ENCODE data around the gene DST. TPM values are rescaled to one million over a fixed set of nuclear protein-coding genes. Genes with fewer than 3 reads are reported as not detected.

Gene DST
- total and polyA plus RNA-seq, 2 donors (not counting 1 experiment from before 2014, with no cell fraction given), result 1.5 to 1.9 TPM

DNA sequence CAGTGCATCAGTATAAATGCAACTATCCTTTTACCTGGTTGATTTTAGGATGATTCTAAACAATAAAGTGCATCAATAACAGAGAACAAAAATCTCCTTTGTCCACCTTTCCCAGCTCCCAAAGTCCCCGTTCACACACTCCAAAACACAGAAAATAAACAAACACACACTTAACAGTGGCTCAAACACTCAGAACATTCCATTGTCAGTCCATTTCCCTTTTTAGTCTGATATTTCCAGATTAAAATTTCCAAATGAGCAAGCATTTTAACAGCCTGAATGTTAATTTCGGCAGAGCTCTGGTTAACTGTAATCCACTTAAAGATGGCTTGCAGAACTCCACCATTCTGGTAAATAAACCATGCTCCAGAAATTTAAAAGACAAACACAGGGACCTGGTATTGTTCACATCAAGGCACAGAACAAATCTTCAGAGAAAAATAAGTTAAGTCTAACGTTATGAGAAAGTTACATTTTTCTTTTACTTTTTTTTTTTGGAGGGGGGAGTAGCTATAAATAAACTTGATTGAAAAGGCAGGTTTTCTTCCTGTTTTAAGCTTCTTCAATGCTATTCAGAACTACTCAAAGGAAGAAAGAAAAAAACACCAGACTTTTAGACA is 100.8 kb downstream of the DST start:
- peaks cover 0 to 4% (median 0%) of the 10 kb centered on the region in 4 experiments for H3K27me3 ChIP-seq (replicated peaks in 1 of 4; ENCODE audit: control extremely low read depth in 1 of 4, control insufficient read depth in 3 of 4, insufficient read depth in 4 of 4, low read length in 3 of 4)
- H3K4me3 ChIP-seq (ENCODE audit: control extremely low read depth in 1 of 5, extremely low read depth in 1 of 5, insufficient read depth in 1 of 5, low read depth in 2 of 5, low read length in 4 of 5), result peak overlapping the region in 4 of 5 experiments; percentile 58 to 66 (median 64)
- H2AFZ ChIP-seq (ENCODE audit: insufficient read depth, low read depth, low read length, poor library complexity, severe bottlenecking), result peak overlapping the region; percentile 80
- peaks cover 9 to 19% of the 10 kb centered on the region in 2 donors for H3K4me1 ChIP-seq (ENCODE audit: control insufficient read depth in 2 of 2, insufficient read depth in 2 of 2, low read length in 2 of 2)
- peak overlapping the region; percentile 68 for H3K9ac ChIP-seq (ENCODE audit: low read length)
- Mint-ChIP-seq H3K27me3 (peaks cover 4% of the 10 kb centered on the region), H3K9me3 (ENCODE audit: insufficient read depth) (no peaks in the 10 kb centered on the region), H3K4me3 (no peak overlapping the region), H3K4me1 (no peaks in the 10 kb centered on the region), H3K27ac (no peak overlapping the region)
- H3K36me3 ChIP-seq (replicated peaks in 1 of 2; ENCODE audit: control extremely low read depth in 1 of 2, control insufficient read depth in 1 of 2, extremely low read depth in 1 of 2, insufficient read depth in 2 of 2, low read length in 1 of 2), result no peaks in the 10 kb centered on the region
- intact Hi-C loops (cut with micrococcal nuclease), result no loop called here
- peak overlapping the region in 1 of 2 donors; percentile 65 for H3K27ac ChIP-seq (ENCODE audit: low read length in 2 of 2)
- ChIA-PET CTCF (interaction anchor here (0.6 to 2.0 kb wide), 4 partner anchors 15 to 229 kb away, joined by 3 to 9 read pairs (median 4); no protein-coding TSS in a partner anchor), POLR2A (interaction anchor here (0.6 kb wide), 1 partner anchor 49 kb away, joined by 3 read pairs; no protein-coding TSS in a partner anchor)
- DNase-seq (no peak), ATAC-seq (ENCODE audit: low read depth) (no peak)
- H3K9me3 ChIP-seq (ENCODE audit: control extremely low read depth in 1 of 3, control insufficient read depth in 2 of 3, insufficient read depth in 1 of 3, low read length in 2 of 3), result no peaks in the 10 kb centered on the region
- no peaks in the 10 kb centered on the region for H4K20me1 ChIP-seq (ENCODE audit: control insufficient read depth, insufficient read depth, low read length, poor library complexity, severe bottlenecking)
- 56% methylated on average over 1 of the region's 3 CpGs for WGBS (ENCODE audit: insufficient coverage)
- H3K4me2 ChIP-seq (replicated peaks; ENCODE audit: low read depth, low read length, poor library complexity, severe bottlenecking), result peak overlapping the region; percentile 82
- no peaks in the 10 kb centered on the region for H3K79me2 ChIP-seq (ENCODE audit: control insufficient read depth, insufficient read depth, low read length)
- TF ChIP-seq EZH2 (IDR thresholded peaks at IDR 0.05; ENCODE audit: borderline replicate concordance, insufficient read depth, low read depth, low read length, poor library complexity, severe bottlenecking), result no peak
- TF ChIP-seq, protein P1, sequence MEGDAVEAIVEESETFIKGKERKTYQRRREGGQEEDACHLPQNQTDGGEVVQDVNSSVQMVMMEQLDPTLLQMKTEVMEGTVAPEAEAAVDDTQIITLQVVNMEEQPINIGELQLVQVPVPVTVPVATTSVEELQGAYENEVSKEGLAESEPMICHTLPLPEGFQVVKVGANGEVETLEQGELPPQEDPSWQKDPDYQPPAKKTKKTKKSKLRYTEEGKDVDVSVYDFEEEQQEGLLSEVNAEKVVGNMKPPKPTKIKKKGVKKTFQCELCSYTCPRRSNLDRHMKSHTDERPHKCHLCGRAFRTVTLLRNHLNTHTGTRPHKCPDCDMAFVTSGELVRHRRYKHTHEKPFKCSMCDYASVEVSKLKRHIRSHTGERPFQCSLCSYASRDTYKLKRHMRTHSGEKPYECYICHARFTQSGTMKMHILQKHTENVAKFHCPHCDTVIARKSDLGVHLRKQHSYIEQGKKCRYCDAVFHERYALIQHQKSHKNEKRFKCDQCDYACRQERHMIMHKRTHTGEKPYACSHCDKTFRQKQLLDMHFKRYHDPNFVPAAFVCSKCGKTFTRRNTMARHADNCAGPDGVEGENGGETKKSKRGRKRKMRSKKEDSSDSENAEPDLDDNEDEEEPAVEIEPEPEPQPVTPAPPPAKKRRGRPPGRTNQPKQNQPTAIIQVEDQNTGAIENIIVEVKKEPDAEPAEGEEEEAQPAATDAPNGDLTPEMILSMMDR (IDR thresholded peaks at IDR 0.05), result no peak

DNA sequence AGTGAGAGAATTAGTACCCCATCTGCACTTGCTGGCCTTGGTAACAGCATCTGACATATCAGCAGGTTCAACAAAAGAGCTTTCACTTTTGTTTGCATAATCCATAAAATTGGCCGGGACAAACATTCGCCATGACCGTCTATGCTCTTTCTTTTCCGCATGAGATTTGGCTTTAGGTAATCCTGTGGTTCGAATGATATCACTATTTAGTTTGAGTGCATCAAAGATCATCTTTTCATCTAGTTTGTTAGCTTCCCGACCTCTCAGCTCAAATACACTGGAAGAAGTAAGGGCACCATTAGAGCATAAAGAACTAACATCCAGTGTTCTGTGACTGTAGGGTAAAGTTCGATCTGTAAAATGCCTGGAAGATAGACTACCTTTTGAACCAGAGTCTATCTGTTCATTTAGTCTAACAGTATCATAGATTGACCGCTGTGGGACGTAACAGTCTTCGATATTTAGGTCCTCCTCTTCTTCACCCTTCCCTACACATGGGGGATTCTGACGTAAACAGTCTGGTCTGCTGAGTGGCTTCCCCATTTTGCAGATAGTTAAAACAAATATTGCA is 101.6 kb downstream of the DST start:
- 94% methylated on average over 2 of the region's 11 CpGs for WGBS (ENCODE audit: insufficient coverage)

More for the DNA sequence above, 101.6 kb downstream of the DST start:
- no peaks in the 10 kb centered on the region for H4K20me1 ChIP-seq (ENCODE audit: control insufficient read depth, insufficient read depth, low read length, poor library complexity, severe bottlenecking)
- no peaks in the 10 kb centered on the region for H3K9me3 ChIP-seq (ENCODE audit: control extremely low read depth in 1 of 3, control insufficient read depth in 2 of 3, insufficient read depth in 1 of 3, low read length in 2 of 3)
- POLR2A ChIA-PET, result no interaction called here
- H3K4me3 ChIP-seq (ENCODE audit: control extremely low read depth in 1 of 5, extremely low read depth in 1 of 5, insufficient read depth in 1 of 5, low read depth in 2 of 5, low read length in 4 of 5), result peak overlapping the region in 1 of 5 experiments; percentile 4
- no peak overlapping the region for H3K4me2 ChIP-seq (replicated peaks; ENCODE audit: low read depth, low read length, poor library complexity, severe bottlenecking)
- CTCF ChIA-PET, result interaction anchor here (2.0 kb wide), 1 partner anchor 54 kb away, joined by 9 read pairs; no protein-coding TSS in a partner anchor
- H3K27me3 Mint-ChIP-seq, result peaks cover 4% of the 10 kb centered on the region
- no peak overlapping the region for H2AFZ ChIP-seq (ENCODE audit: insufficient read depth, low read depth, low read length, poor library complexity, severe bottlenecking)
- no peaks in the 10 kb centered on the region for H3K36me3 ChIP-seq (replicated peaks in 1 of 2; ENCODE audit: control extremely low read depth in 1 of 2, control insufficient read depth in 1 of 2, extremely low read depth in 1 of 2, insufficient read depth in 2 of 2, low read length in 1 of 2)
- no peak overlapping the region for H3K27ac ChIP-seq (ENCODE audit: low read length in 2 of 2)
- no peaks in the 10 kb centered on the region for H3K9me3 Mint-ChIP-seq (ENCODE audit: insufficient read depth)
- H3K4me1 ChIP-seq (ENCODE audit: control insufficient read depth in 2 of 2, insufficient read depth in 2 of 2, low read length in 2 of 2), result peaks cover 9 to 19% of the 10 kb centered on the region in 2 donors
- intact Hi-C loops (cut with micrococcal nuclease), result no loop called here
- H3K79me2 ChIP-seq (ENCODE audit: control insufficient read depth, insufficient read depth, low read length), result no peaks in the 10 kb centered on the region
- H3K27ac Mint-ChIP-seq, result no peak overlapping the region
- no peaks in the 10 kb centered on the region for H3K4me1 Mint-ChIP-seq
- no peak overlapping the region for H3K4me3 Mint-ChIP-seq
- peaks cover 0 to 4% (median 0%) of the 10 kb centered on the region in 4 experiments for H3K27me3 ChIP-seq (replicated peaks in 1 of 4; ENCODE audit: control extremely low read depth in 1 of 4, control insufficient read depth in 3 of 4, insufficient read depth in 4 of 4, low read length in 3 of 4)
- ATAC-seq (ENCODE audit: low read depth) (no peak), DNase-seq (peak; percentile 14)
- no peak overlapping the region for H3K9ac ChIP-seq (ENCODE audit: low read length)
- TF ChIP-seq EZH2 (IDR thresholded peaks at IDR 0.05; ENCODE audit: borderline replicate concordance, insufficient read depth, low read depth, low read length, poor library complexity, severe bottlenecking), result no peak
- TF ChIP-seq, protein P1 (IDR thresholded peaks at IDR 0.05), result no peak

Data from B cell (primary cell).